Cerebellar cortex (tissue), 1 donor: ENCODE results near the gene ARHGAP32.
"Not testable (repeated sequence)": the region's sequence is repeated elsewhere in the genome, so short reads cannot be mapped to it uniquely, and the experiment has no call there.

ENCODE experiments used
- DNase-seq: peaks from one replicate; pipeline ENCODE4 v3.0.0-alpha.2; 2015; ENCODE audit warnings: low spot score

The ARHGAP32 gene

GRCh38 chr11:129034001-129034400 lies 158.1 kb downstream of the ARHGAP32 start:
- DNase-seq: no peak

GRCh38 chr11:129023968-129024676 lies 168.0 kb downstream of the ARHGAP32 start:
- DNase-seq: no peak

GRCh38 chr11:129021295-129021694 lies 170.8 kb downstream of the ARHGAP32 start:
- no peak for DNase-seq

GRCh38 chr11:129018991-129019390 lies 173.1 kb downstream of the ARHGAP32 start:
- no peak for DNase-seq

GRCh38 chr11:129018126-129018525 lies 174.0 kb downstream of the ARHGAP32 start:
- no peak for DNase-seq

- DNase-seq: no peak
These were observed 178.2 kb downstream of the ARHGAP32 start for GRCh38 chr11:129013737-129014475.

GRCh38 chr11:129012880-129013279 lies 179.2 kb downstream of the ARHGAP32 start:
- no peak for DNase-seq

GRCh38 chr11:129006161-129006560 lies 186.0 kb downstream of the ARHGAP32 start:
- DNase-seq: no peak

GRCh38 chr11:128999165-128999564 lies 193.0 kb downstream of the ARHGAP32 start:
- DNase-seq: not testable (repeated sequence)

GRCh38 chr11:128988242-128988970 lies 203.7 kb downstream of the ARHGAP32 start:
- DNase-seq: no peak

- DNase-seq: no peak
These were observed 206.2 kb downstream of the ARHGAP32 start for GRCh38 chr11:128985880-128986279.

GRCh38 chr11:128983023-128983422 lies 209.1 kb downstream of the ARHGAP32 start:
- no peak for DNase-seq

- DNase-seq: no peak
These were observed 210.9 kb downstream of the ARHGAP32 start for GRCh38 chr11:128981254-128981653.

GRCh38 chr11:128970598-128971190 lies 221.4 kb downstream of the ARHGAP32 start:
- DNase-seq: no peak

GRCh38 chr11:128968916-128969315 lies 223.2 kb downstream of the ARHGAP32 start:
- DNase-seq: no peak

GRCh38 chr11:128967578-128967977 lies 224.5 kb downstream of the ARHGAP32 start:
- DNase-seq: no peak

- DNase-seq: no peak
These were observed 226.6 kb downstream of the ARHGAP32 start for GRCh38 chr11:128965485-128965884.

GRCh38 chr11:128964463-128964930 lies 227.6 kb downstream of the ARHGAP32 start:
- DNase-seq: no peak

GRCh38 chr11:128963744-128964325 lies 228.3 kb downstream of the ARHGAP32 start:
- no peak for DNase-seq

- DNase-seq: no peak
These were observed 229.2 kb downstream of the ARHGAP32 start for GRCh38 chr11:128962896-128963295.

GRCh38 chr11:128961645-128962044 lies 230.5 kb downstream of the ARHGAP32 start:
- DNase-seq: no peak

GRCh38 chr11:128957202-128957482 lies 235.0 kb downstream of the ARHGAP32 start:
- no peak for DNase-seq
